K562 (cell line): ENCODE results near the gene SLC37A3. TPM values are rescaled to one million over a fixed set of nuclear protein-coding genes. Genes with fewer than 3 reads are reported as not detected.

Experiments
- CHD2 ChIP-seq: IDR thresholded peaks from 2 replicates; pipeline ENCODE4 v1.6.1; 2011; ENCODE audit warnings: low read depth, low read length
- CREM ChIP-seq: IDR thresholded peaks from 2 replicates; pipeline ENCODE4 v1.6.1; 2014; ENCODE audit warnings: antibody characterized with exemption, low read depth
- DMBX1 ChIP-seq: fragments of 250-450 bp; sonication (Bioruptor Pico); IDR thresholded peaks from 2 replicates; pipeline ENCODE4 v1.8.0; 2022; ENCODE audit warnings: inconsistent platforms, mild to moderate bottlenecking, moderate library complexity, borderline replicate concordance
- ELF1 ChIP-seq: fragments of 200-800 bp; sonication (Bioruptor generic); IDR thresholded peaks from 2 replicates; pipeline ENCODE4 v1.6.1; 2016; ENCODE audit warnings: missing genetic modification characterization, missing compliant biosample characterization
- NEUROD1 ChIP-seq: fragments of 150-350 bp; IDR thresholded peaks from 2 replicates; pipeline ENCODE4 v1.6.1; 2014; ENCODE audit warnings: borderline replicate concordance, low read length, low read depth; ENCODE audit not compliant: partially characterized antibody
- NR3C1 ChIP-seq: sonication (generic); formaldehyde crosslinking; IDR thresholded peaks from 2 replicates; pipeline ENCODE4 v1.8.1; 2022; ENCODE audit warnings: missing genetic modification reagents
- ZSCAN32 ChIP-seq: fragments of 450-650 bp; formaldehyde crosslinking; IDR thresholded peaks from 2 replicates; pipeline ENCODE4 v1.4.0; 2020; ENCODE audit warnings: mild to moderate bottlenecking, moderate library complexity
- polyA plus RNA-seq, 8 experiments: library from polyadenylated mRNA; depleted of rRNA in 4 of 8; stranded (reverse) in 5 of 8; unstranded in 3 of 8; fragments of >200 nt; fragmentation: Nextera tagmentation in 2 of 8; fragmentation: Illumina TruSeq in 1 of 8; extraction: Ambion mirVana in 2 of 8; extraction: Trizol in 1 of 8; gene quantifications; 2 replicates each; pipeline versions ENCODE4 v1.2.1 to v1.2.3, GENCODE V29; 2011 to 2014; ENCODE audit warnings: inconsistent platforms in 1 of 8, missing spikeins in 1 of 8
- total RNA-seq, 7 experiments: library from RNA; depleted of rRNA in 6 of 7; stranded (reverse); fragments of >200 nt in 6 of 7; fragmentation: Illumina TruSeq in 2 of 7; extraction: Trizol in 2 of 7; gene quantifications; 2 replicates each; pipeline versions ENCODE4 v1.2.1 to v1.2.3, GENCODE V29; 2011 to 2021; ENCODE audit warnings: low replicate concordance in 1 of 7
- TF ChIP-seq, protein P1 (sequence below): fragments of 450-650 bp; IDR thresholded peaks from 2 replicates; pipeline ENCODE4 v1.6.1; 2018; ENCODE audit not compliant: partially characterized antibody
- TF ChIP-seq, protein P2 (sequence below), 2 experiments: fragments of 450-650 bp; formaldehyde crosslinking in 1 of 2; IDR thresholded peaks; 2 replicates each; pipeline versions ENCODE4 v1.4.0 to v1.6.1; 2014 to 2020; ENCODE audit warnings: mild to moderate bottlenecking in 2 of 2, borderline replicate concordance in 1 of 2, low read depth in 1 of 2

SLC37A3 gene
- total and polyA plus RNA-seq, 9 of the 15 experiments (the other 6 are each of a cell fraction or from before 2014, with no cell fraction given), result 11.7 to 59.1 (median 26.8) TPM

DNA sequence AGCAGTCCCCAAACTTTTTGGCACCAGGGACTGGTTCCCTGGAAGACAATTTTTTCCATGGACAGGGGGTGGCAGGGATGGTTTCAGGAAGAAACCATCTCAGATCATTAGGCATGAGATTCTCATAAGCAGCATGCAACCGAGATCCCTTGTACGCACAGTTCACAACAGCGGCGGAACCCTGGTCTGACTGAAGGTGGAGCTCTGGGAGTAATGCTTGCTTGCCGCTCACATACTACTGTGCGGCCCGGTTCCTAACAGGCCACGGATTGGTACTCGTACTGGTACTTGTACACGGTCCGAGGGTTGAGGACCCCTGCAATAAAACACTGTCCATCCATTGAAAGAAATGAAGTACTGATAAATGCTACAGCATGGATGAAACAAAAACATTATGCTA, 48.1 kb upstream of the SLC37A3 start (continued):
- TF ChIP-seq, protein P1, sequence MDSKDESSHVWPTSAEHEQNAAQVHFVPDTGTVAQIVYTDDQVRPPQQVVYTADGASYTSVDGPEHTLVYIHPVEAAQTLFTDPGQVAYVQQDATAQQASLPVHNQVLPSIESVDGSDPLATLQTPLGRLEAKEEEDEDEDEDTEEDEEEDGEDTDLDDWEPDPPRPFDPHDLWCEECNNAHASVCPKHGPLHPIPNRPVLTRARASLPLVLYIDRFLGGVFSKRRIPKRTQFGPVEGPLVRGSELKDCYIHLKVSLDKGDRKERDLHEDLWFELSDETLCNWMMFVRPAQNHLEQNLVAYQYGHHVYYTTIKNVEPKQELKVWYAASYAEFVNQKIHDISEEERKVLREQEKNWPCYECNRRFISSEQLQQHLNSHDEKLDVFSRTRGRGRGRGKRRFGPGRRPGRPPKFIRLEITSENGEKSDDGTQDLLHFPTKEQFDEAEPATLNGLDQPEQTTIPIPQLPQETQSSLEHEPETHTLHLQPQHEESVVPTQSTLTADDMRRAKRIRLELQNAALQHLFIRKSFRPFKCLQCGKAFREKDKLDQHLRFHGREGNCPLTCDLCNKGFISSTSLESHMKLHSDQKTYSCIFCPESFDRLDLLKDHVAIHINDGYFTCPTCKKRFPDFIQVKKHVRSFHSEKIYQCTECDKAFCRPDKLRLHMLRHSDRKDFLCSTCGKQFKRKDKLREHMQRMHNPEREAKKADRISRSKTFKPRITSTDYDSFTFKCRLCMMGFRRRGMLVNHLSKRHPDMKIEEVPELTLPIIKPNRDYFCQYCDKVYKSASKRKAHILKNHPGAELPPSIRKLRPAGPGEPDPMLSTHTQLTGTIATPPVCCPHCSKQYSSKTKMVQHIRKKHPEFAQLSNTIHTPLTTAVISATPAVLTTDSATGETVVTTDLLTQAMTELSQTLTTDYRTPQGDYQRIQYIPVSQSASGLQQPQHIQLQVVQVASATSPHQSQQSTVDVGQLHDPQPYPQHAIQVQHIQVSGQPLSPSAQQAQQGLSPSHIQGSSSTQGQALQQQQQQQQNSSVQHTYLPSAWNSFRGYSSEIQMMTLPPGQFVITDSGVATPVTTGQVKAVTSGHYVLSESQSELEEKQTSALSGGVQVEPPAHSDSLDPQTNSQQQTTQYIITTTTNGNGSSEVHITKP, result no peak
- no peak for TF ChIP-seq NEUROD1
- no peak for TF ChIP-seq ELF1
- TF ChIP-seq, protein P2, sequence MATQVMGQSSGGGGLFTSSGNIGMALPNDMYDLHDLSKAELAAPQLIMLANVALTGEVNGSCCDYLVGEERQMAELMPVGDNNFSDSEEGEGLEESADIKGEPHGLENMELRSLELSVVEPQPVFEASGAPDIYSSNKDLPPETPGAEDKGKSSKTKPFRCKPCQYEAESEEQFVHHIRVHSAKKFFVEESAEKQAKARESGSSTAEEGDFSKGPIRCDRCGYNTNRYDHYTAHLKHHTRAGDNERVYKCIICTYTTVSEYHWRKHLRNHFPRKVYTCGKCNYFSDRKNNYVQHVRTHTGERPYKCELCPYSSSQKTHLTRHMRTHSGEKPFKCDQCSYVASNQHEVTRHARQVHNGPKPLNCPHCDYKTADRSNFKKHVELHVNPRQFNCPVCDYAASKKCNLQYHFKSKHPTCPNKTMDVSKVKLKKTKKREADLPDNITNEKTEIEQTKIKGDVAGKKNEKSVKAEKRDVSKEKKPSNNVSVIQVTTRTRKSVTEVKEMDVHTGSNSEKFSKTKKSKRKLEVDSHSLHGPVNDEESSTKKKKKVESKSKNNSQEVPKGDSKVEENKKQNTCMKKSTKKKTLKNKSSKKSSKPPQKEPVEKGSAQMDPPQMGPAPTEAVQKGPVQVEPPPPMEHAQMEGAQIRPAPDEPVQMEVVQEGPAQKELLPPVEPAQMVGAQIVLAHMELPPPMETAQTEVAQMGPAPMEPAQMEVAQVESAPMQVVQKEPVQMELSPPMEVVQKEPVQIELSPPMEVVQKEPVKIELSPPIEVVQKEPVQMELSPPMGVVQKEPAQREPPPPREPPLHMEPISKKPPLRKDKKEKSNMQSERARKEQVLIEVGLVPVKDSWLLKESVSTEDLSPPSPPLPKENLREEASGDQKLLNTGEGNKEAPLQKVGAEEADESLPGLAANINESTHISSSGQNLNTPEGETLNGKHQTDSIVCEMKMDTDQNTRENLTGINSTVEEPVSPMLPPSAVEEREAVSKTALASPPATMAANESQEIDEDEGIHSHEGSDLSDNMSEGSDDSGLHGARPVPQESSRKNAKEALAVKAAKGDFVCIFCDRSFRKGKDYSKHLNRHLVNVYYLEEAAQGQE (IDR thresholded peaks at IDR 0.05; ENCODE audit: borderline replicate concordance), result peak; percentile 47
- TF ChIP-seq, protein P2 (CRISPR knock-in tag; IDR thresholded peaks at IDR 0.05; ENCODE audit: low read depth), result no peak
- no peak for TF ChIP-seq DMBX1
- no peak for TF ChIP-seq CHD2
- no peak for TF ChIP-seq ZSCAN32 (CRISPR knock-in tag)
- no peak for TF ChIP-seq NR3C1 (CRISPR knock-in tag)
- no peak for TF ChIP-seq CREM
